HUDEP-2 (cell line): Measurements from ENCODE around the gene HSPA12A.
A peak's percentile ranks its signal among the peaks of the same experiment; 100 is the strongest.

ENCODE experiments used
- DNase-seq, 76 experiments: peaks; one replicate each; lab custom pipeline; 2025; ENCODE audit not compliant: unreplicated experiment in 76 of 76; lab: John Stamatoyannopoulos, UW

HSPA12A gene

GRCh38 chr10:116671274-116671926 lies 71.0 kb downstream of the HSPA12A start:
- DNase-seq, result no peak

- DNase-seq, result no peak
Observed at GRCh38 chr10:116670706-116671105, 71.7 kb downstream of the HSPA12A start.

GRCh38 chr10:116669832-116670644 lies 72.3 kb downstream of the HSPA12A start:
- DNase-seq, result no peak

- DNase-seq, result no peak
Observed at GRCh38 chr10:116669080-116669479, 73.3 kb downstream of the HSPA12A start.

- no peak for DNase-seq
Observed at GRCh38 chr10:116668446-116668845, 73.9 kb downstream of the HSPA12A start.

GRCh38 chr10:116668018-116668417 lies 74.3 kb downstream of the HSPA12A start:
- no peak for DNase-seq

GRCh38 chr10:116667484-116667883 lies 74.9 kb downstream of the HSPA12A start:
- no peak for DNase-seq

GRCh38 chr10:116665541-116666125 lies 76.7 kb downstream of the HSPA12A start:
- DNase-seq, result no peak

- DNase-seq, result no peak
Observed at GRCh38 chr10:116664631-116665030, 77.7 kb downstream of the HSPA12A start.

- DNase-seq, result no peak
Observed at GRCh38 chr10:116663342-116663741, 79.0 kb downstream of the HSPA12A start.

GRCh38 chr10:116660860-116661259 lies 81.5 kb downstream of the HSPA12A start:
- no peak for DNase-seq

GRCh38 chr10:116659049-116659670 lies 83.2 kb downstream of the HSPA12A start:
- DNase-seq, result no peak

- no peak for DNase-seq
Observed at GRCh38 chr10:116657863-116658551, 84.4 kb downstream of the HSPA12A start.

- DNase-seq, result no peak
Observed at GRCh38 chr10:116656044-116656443, 86.3 kb downstream of the HSPA12A start.

- no peak for DNase-seq
Observed at GRCh38 chr10:116655568-116655967, 86.8 kb downstream of the HSPA12A start.

- DNase-seq, result peak in 4 of 76 experiments; percentile 0 to 17 (median 6)
Observed at GRCh38 chr10:116654816-116655215, 87.5 kb downstream of the HSPA12A start.

GRCh38 chr10:116653885-116654284 lies 88.5 kb downstream of the HSPA12A start:
- DNase-seq, result no peak

GRCh38 chr10:116648903-116649302 lies 93.5 kb downstream of the HSPA12A start:
- DNase-seq, result no peak

GRCh38 chr10:116646502-116646901 lies 95.9 kb downstream of the HSPA12A start:
- no peak for DNase-seq

GRCh38 chr10:116637830-116638229 lies 104.5 kb downstream of the HSPA12A start:
- DNase-seq, result no peak

GRCh38 chr10:116636976-116637375 lies 105.4 kb downstream of the HSPA12A start:
- DNase-seq, result no peak
